GM12873 (cell line): Measurements from ENCODE around the gene RAD51B.

ENCODE experiments used
- TF ChIP-seq, protein P1 (sequence below): IDR thresholded peaks from 2 replicates; pipeline ENCODE4 v1.5.1; 2012; ENCODE audit warnings: low read depth, mild to moderate bottlenecking, moderate library complexity, low read length, control low read depth; ENCODE audit not compliant: insufficient read depth; ENCODE audit errors: missing control alignments

RAD51B gene

DNA sequence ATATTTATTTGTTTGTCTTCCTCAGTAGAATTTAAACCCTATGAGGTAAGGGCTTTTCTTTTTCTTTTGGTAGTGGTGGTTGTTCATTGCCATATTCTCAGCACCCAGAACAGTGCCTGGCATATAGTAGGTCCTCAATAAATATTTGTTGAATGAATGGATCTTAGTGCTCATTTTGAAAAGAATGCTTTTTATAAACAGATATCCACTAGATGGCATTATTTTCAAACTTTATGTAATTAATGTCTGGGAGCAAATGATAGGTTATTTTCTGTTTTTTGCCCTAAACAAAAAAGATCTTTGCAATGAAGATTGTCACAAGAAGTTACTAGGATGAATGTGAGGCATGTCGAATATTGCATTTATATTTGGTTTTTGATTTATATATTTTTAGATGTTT lies 64.1 kb downstream of the RAD51B start:
- TF ChIP-seq, protein P1, sequence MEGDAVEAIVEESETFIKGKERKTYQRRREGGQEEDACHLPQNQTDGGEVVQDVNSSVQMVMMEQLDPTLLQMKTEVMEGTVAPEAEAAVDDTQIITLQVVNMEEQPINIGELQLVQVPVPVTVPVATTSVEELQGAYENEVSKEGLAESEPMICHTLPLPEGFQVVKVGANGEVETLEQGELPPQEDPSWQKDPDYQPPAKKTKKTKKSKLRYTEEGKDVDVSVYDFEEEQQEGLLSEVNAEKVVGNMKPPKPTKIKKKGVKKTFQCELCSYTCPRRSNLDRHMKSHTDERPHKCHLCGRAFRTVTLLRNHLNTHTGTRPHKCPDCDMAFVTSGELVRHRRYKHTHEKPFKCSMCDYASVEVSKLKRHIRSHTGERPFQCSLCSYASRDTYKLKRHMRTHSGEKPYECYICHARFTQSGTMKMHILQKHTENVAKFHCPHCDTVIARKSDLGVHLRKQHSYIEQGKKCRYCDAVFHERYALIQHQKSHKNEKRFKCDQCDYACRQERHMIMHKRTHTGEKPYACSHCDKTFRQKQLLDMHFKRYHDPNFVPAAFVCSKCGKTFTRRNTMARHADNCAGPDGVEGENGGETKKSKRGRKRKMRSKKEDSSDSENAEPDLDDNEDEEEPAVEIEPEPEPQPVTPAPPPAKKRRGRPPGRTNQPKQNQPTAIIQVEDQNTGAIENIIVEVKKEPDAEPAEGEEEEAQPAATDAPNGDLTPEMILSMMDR = no peak

DNA sequence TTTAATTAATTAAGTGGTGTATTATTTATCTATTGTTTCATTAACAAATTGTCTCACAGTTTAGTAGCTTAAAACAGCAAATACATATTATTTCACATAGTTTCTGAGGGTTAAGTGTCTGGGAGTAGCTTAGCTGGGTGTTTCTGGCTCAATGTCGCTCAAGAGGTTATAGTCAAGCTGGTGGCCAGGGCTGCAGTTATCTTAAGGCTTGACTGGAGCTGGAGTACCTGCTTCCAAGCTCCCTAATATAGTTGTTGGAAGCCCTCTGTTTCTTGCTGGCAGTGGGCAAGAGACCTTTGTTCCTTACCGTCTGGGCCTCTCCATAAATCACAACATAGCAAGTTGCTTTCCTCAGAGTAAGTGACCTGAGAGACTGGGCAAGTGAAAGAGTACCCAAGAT lies 66.6 kb downstream of the RAD51B start:
- TF ChIP-seq, protein P1 = no peak

DNA sequence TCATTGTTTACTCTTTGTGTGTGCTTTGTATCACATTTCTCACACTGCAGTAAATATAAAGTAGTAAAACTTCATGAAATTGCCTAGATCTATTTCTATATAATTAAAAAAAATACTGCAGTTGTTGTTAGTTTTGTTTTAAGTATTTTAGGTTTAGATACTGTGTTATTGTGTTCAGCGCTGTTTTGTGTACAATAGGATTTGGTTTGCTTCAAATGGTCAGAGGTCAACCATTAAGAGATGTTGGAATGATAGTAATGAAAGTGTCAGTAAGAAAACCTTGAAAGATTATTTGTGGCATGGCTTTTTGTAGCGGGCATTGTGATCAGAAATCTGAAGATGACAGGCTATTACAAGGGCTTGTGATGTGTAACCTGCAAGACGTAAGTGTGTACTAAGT lies 67.9 kb downstream of the RAD51B start:
- TF ChIP-seq, protein P1 = no peak

DNA sequence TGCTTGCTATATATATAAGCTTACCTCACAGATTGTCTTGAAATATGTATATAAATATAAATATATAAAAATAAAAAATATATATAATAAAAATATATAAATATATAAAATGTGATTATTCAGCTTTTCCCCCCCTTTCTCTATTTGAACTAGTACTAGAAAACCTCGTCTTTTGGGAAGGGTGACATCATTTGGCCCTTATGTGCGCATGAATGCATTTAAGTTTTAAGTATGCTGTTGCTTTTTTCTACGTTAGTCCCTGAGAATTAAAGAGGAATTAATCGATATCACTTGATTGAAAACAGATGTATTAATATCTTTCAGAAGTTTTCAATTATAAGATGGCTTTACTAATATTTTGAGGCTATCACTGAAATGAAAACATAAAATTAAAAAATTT lies 69.9 kb downstream of the RAD51B start:
- TF ChIP-seq, protein P1 = no peak

DNA sequence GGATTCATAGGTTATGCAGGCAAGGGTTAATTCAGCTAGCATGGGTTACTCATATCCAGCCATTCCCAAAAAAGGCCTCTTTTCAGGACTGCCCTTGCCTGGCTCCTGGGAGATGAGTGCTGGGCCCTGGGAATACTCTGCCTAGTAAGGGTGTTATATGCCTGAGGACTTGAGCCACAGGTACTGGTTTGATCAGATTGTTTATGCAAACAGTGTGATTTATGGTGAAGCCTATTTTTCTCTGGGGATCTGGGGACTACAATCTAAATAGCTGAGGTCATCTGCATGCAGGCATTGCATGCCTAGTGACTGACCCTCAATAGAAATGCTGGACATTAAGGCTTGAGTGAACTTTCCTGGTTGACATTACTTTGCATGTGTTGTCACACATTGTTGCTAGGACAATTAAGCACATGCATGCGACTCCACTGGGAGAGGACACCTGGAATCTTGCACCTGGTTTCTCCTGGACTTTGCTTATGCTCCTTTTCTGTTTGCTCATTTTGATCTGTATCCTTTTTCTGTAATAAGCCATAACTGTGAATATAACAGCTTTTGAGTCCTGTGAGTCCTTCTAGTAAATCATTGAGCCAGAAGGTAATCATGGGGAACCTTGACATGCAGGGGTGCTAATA lies 73.0 kb downstream of the RAD51B start:
- TF ChIP-seq, protein P1 = no peak

DNA sequence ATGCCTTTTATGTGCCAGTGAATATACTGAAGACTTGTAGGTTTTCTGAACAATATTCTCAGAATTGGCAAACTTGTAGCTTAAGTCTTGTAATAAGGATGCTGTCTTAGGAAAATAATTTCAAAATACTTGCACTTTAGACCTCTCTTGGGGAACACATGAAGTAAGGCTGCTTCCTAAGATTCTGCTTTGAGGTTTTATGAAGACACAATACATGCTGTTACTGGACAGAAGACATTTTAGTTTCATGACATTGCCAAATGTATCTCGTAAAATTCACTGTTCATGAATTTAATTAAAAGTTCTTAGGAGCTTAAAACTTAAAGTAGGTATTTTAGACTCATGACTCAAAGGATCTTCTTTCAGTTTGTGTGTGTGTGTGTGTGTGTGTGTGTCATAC lies 80.7 kb downstream of the RAD51B start:
- TF ChIP-seq, protein P1 = no peak

DNA sequence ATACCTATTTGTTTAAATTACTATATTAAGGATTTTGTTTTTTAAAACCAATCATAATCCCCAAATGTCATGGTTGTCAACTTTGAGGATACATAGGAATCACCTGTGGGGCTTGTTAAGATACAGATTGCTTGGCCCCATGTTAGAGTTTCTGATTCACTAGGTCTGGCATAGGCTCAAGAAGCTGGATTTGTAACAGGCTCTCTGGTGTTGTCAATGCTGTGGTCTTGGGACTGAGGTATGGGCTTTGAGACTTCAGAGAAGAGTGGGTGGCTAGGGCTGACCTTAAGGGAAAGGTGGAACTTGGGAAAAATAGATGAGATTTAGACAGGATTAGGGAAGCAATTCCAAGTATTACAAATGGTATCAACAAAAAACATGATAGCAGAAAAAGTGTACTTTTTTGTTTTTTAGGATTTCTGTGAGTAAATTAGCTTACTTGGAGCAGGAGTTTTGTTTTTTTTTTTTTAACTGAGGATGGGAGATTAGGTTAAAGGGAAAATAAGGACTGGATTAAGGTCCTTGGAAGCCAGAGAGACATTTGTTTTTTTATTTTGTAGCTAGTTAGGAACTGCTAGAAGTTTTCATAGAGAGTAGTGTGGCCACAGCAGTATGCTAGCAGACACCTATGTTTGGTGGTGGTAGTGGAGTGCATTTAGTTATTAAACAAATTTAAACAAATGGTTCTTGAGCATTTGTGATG lies 88.6 kb downstream of the RAD51B start:
- TF ChIP-seq, protein P1 = no peak
